ACC112 (cell line): ENCODE measurements around the gene HEYL.

Source experiments
- H2AFZ ChIP-seq: fragments of 200-600 bp; sonication (generic); one replicate; pipeline ENCODE4 v1.6.0; 2017; ENCODE audit warnings: antibody characterized with exemption, low read length; ENCODE audit not compliant: unreplicated experiment
- H3K27ac ChIP-seq: fragments of 200-600 bp; sonication (generic); 2 replicates; pipeline ENCODE4 v1.5.1; 2014; ENCODE audit warnings: low read depth, mild to moderate bottlenecking, antibody characterized with exemption, low read length, moderate library complexity
- H3K27me3 ChIP-seq: fragments of 200-600 bp; sonication (generic); 2 replicates; pipeline ENCODE4 v1.6.1; 2014; ENCODE audit warnings: mild to moderate bottlenecking, antibody characterized with exemption, low read length, moderate library complexity, mixed read lengths; ENCODE audit not compliant: insufficient read depth
- H3K36me3 ChIP-seq: fragments of 200-600 bp; sonication (generic); 2 replicates; pipeline ENCODE4 v1.6.1; 2016; ENCODE audit warnings: mild to moderate bottlenecking, antibody characterized with exemption, low read length, moderate library complexity, mixed read lengths; ENCODE audit not compliant: insufficient read depth
- H3K4me1 ChIP-seq: fragments of 200-600 bp; sonication (generic); one replicate; pipeline ENCODE4 v1.6.1; 2016; ENCODE audit warnings: low read length, mixed read lengths; ENCODE audit not compliant: insufficient read depth, unreplicated experiment, control insufficient read depth
- H3K4me3 ChIP-seq: fragments of 200-600 bp; sonication (generic); 2 replicates; pipeline ENCODE4 v1.5.1; 2014; ENCODE audit warnings: mild to moderate bottlenecking, low read depth, low read length
- H3K79me2 ChIP-seq: fragments of 200-600 bp; sonication (generic); one replicate; pipeline ENCODE4 v1.6.0; 2016; ENCODE audit warnings: low read length; ENCODE audit not compliant: control insufficient read depth, unreplicated experiment, insufficient read depth

The HEYL gene

GRCh38 chr1:39652554-39652953 lies 13.1 kb upstream of the HEYL start:
- Histone ChIP-seq H3K4me1 (peaks cover 8% of the 10 kb centered on the region), H3K36me3 (no peaks in the 10 kb centered on the region), H2AFZ (no peak overlapping the region), H3K27ac (no peak overlapping the region), H3K27me3 (0 out of 2 replicates have a peak, but pooled peaks cover 10% of the 10 kb centered on the region), H3K79me2 (no peaks in the 10 kb centered on the region), H3K4me3 (no peak overlapping the region)

- Histone ChIP-seq H3K79me2 (no peaks in the 10 kb centered on the region), H3K27me3 (0 out of 2 replicates have a peak, but pooled peaks cover 10% of the 10 kb centered on the region), H3K27ac (no peak overlapping the region)
Observed at GRCh38 chr1:39652105-39652504, 12.7 kb upstream of the HEYL start.

DNA sequence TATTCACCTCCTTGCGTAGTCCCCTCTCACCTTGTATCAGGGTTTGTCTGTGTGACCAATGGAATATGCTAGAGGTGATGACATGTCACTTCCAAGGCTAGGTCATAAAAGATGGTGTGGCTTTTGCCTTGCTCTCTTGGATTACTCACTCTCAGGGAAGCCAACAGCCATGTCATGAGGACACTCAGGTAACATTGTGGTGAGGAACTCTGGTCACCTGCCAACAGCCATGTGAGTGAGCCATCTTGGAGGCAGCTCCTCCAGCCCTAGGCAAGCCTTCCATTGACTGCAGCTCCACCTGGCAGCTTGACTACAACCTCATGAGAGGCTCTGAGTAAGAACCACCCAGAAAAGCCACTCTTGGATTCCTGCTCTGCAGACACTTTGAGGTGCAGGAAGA lies 11.0 kb upstream of the HEYL start:
- Histone ChIP-seq H3K27ac (no peak overlapping the region), H3K4me3 (no peak overlapping the region), H3K36me3 (no peaks in the 10 kb centered on the region), H3K79me2 (no peaks in the 10 kb centered on the region), H3K27me3 (0 out of 2 replicates have a peak, but pooled peaks cover 10% of the 10 kb centered on the region), H3K4me1 (peaks cover 12% of the 10 kb centered on the region), H2AFZ (no peak overlapping the region)

More at GRCh38 chr1:39652105-39652504, 12.7 kb upstream of the HEYL start:
- Histone ChIP-seq H3K4me3 (no peak overlapping the region), H3K36me3 (no peaks in the 10 kb centered on the region), H2AFZ (no peak overlapping the region), H3K4me1 (peaks cover 3% of the 10 kb centered on the region)

DNA sequence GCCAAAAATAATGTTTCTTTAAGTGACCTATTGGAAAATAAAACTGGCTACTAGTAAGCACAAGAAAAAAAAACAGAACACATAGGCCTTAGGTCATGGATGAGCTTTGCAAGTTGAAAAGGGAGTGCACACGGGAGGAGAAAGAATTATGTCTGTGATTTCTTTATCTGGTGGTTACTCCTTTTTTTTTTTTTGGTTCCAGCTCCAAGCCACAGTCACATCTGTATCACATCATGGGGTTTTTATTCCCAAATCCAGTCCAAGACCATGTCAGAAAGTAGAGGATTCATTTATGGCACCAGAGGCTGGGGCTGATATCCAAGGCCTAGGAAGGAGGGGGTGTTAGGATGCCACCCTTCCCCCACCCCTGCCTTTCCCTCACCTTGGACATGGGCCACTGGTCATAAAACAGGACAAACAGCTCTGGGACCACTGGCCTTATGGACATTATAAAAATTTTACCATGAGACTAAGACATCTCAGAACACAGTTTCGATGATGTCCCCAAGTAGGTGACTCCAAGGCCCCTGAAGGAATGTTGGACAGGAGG lies 10.3 kb upstream of the HEYL start:
- Histone ChIP-seq H3K27ac (no peak overlapping the region), H3K27me3 (0 out of 2 replicates have a peak, but pooled peaks cover 10% of the 10 kb centered on the region), H3K79me2 (no peaks in the 10 kb centered on the region), H3K36me3 (no peaks in the 10 kb centered on the region), H3K4me1 (peaks cover 12% of the 10 kb centered on the region), H3K4me3 (no peak overlapping the region), H2AFZ (no peak overlapping the region)

- no peak overlapping the region for H3K27ac ChIP-seq
- no peak overlapping the region for H3K4me3 ChIP-seq
- peaks cover 14% of the 10 kb centered on the region for H3K4me1 ChIP-seq
Observed at GRCh38 chr1:39648496-39648895, 9.1 kb upstream of the HEYL start.

DNA sequence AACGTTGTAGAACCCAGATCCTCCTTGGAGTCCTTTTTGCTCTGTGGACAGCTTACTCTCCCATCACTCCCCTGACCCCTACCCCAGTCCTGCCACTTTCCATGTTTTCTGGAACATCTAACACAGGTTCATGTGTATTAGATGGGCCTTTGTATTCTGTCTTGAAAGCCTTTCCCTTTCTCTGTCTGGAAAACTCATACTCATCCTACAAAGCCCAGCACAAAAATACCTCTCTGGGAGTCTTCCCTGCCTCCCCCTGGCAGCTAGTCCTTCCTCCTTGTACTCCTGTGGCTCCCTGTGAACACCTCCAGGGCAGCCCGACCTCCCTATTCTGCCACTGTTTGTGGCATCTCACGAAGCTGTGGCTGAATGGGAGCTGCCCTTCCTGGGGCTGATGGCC lies 7.8 kb upstream of the HEYL start:
- Histone ChIP-seq H3K79me2 (no peaks in the 10 kb centered on the region), H3K36me3 (no peaks in the 10 kb centered on the region), H3K27me3 (no peaks in the 10 kb centered on the region), H3K4me1 (peaks cover 22% of the 10 kb centered on the region), H3K4me3 (no peak overlapping the region), H2AFZ (no peak overlapping the region), H3K27ac (no peak overlapping the region)

More at GRCh38 chr1:39648496-39648895, 9.1 kb upstream of the HEYL start:
- H2AFZ ChIP-seq = no peak overlapping the region
- H3K27me3 ChIP-seq = no peaks in the 10 kb centered on the region
- no peaks in the 10 kb centered on the region for H3K79me2 ChIP-seq
- no peaks in the 10 kb centered on the region for H3K36me3 ChIP-seq

GRCh38 chr1:39646232-39647081 lies 7.0 kb upstream of the HEYL start:
- no peaks in the 10 kb centered on the region for H3K79me2 ChIP-seq
- H3K36me3 ChIP-seq = no peaks in the 10 kb centered on the region
- no peak overlapping the region for H2AFZ ChIP-seq
- H3K4me1 ChIP-seq = peaks cover 25% of the 10 kb centered on the region
- H3K27ac ChIP-seq = no peak overlapping the region
- no peaks in the 10 kb centered on the region for H3K27me3 ChIP-seq
- no peak overlapping the region for H3K4me3 ChIP-seq

- Histone ChIP-seq H3K27ac (no peak overlapping the region), H3K27me3 (no peaks in the 10 kb centered on the region)
Observed at GRCh38 chr1:39645411-39646043, 6.1 kb upstream of the HEYL start.

DNA sequence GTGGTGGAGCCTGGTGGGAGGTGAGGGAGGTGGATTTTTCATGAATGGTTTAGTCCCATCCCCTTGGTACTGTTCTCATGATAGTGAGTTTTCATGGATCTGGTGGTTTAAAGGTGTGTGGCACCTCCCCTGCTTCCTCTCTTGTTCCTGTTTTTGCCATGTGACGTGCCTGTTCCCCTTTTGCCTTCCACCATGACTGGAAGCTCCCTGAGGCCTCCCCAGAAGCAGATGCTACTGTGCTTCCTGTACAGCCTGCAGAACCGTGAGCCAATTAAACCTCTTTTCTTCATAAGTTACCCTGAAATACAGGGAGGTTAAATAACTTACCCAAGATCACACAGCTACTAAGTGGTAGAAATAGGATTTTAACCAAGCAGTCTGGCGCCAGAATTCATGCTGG lies 4.3 kb upstream of the HEYL start:
- peaks cover 25% of the 10 kb centered on the region for H3K4me1 ChIP-seq

More at GRCh38 chr1:39645411-39646043, 6.1 kb upstream of the HEYL start:
- Histone ChIP-seq H2AFZ (no peak overlapping the region), H3K79me2 (no peaks in the 10 kb centered on the region), H3K36me3 (no peaks in the 10 kb centered on the region), H3K4me3 (no peak overlapping the region), H3K4me1 (peaks cover 25% of the 10 kb centered on the region)

GRCh38 chr1:39642796-39643195 lies 3.4 kb upstream of the HEYL start:
- H3K36me3 ChIP-seq = no peaks in the 10 kb centered on the region
- no peak overlapping the region for H2AFZ ChIP-seq
- H3K27ac ChIP-seq = peak overlapping the region; percentile 53
- H3K79me2 ChIP-seq = no peaks in the 10 kb centered on the region
- H3K4me1 ChIP-seq = peaks cover 25% of the 10 kb centered on the region
- H3K27me3 ChIP-seq = peaks cover 11% of the 10 kb centered on the region; the same call in 1 of the 2 replicates
- H3K4me3 ChIP-seq = no peak overlapping the region

More for the DNA sequence above, 4.3 kb upstream of the HEYL start:
- Histone ChIP-seq H3K4me3 (no peak overlapping the region), H3K27me3 (peaks cover 8% of the 10 kb centered on the region; the same call in 1 of the 2 replicates), H3K36me3 (no peaks in the 10 kb centered on the region), H3K27ac (no peak overlapping the region), H3K79me2 (no peaks in the 10 kb centered on the region), H2AFZ (no peak overlapping the region)
